HG02981 (cell line): ENCODE results near the gene NCK2.

Experiments
- ATAC-seq: cut with Tn5 transposase; IDR thresholded peaks from one replicate; pipeline ENCODE4 v1.9.1; 2021; ENCODE audit warnings: mild to moderate bottlenecking, moderate library complexity; ENCODE audit not compliant: unreplicated experiment

NCK2 gene

DNA sequence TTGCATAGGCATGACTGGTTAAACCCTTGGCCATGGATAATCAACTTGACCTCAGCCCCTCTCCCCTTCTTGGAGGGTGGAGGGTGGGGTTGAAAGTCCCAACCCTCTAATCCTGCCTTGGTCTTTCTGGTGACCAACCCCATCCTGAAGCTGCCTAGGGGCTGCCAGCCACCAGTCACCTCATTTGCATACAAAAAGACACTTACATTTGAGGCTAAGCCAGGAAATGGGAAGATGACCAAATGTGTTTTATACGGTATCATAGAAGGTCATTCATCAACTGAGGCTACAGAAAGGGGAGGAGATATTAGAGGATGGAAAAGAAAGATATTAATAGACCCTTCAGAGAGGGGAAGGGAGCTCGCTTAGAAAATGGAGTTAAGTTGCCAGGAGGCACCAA, 96.8 kb downstream of the NCK2 start:
- no peak for ATAC-seq

DNA sequence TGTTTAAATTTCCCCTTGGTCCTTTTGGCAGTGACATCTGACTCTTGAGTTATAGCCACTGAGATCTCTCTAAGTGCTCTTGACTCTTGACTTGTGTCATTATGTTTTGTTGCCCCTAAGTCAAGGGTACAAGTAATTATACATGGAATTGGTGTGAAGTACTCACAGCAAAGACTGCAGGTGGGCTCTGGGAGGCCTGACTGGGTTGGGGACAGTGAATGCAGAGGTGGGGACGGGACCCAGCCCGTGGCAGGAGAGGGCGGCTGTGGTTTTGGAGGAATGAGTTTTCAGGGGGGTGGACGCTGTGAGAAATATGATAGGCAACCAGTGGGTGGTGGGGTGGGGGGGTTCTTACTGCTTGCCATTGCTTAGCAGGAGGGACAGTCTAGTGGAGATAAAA, 97.8 kb downstream of the NCK2 start:
- no peak for ATAC-seq

DNA sequence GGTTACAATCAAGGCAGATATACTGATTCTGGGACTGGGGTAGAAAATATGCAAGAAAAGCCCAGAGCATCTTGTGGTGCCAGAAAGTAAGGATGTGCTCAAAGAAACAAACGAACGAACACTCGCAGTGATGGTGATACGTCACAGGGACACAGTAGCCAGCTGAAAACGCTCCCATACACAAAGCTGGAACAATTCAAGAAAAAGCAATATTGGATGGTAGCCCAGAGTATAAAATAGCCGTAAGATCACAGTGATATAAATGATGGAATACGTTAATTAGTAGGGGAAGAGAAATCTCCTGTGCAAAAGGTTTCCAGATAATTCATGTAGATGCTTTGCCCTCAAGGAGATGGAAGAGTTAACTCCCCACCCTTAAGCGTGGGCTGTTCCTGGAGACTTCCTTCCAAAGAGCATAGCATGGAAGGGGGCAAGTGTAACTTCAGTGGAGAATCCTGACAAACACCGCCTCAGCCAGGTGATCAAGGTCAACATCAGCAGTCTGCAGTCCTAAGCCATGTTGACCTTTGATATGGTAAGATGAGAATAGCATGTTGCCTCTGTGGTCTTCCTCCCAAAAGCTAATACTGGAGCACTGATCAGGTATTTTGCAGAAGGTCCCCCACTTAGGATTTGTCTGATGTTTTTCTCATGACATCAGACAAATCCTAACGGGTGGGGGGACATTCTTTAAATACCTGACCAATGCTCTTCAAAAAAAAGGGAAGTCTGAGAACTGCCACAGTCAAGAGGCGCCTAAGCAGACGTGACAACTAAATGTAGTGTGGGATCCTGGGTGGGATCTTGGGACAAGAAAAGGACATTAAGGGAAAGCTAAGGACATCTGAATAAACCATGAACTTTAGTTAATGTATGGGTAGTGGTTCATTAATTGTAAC, 99.0 kb downstream of the NCK2 start:
- ATAC-seq: no peak

DNA sequence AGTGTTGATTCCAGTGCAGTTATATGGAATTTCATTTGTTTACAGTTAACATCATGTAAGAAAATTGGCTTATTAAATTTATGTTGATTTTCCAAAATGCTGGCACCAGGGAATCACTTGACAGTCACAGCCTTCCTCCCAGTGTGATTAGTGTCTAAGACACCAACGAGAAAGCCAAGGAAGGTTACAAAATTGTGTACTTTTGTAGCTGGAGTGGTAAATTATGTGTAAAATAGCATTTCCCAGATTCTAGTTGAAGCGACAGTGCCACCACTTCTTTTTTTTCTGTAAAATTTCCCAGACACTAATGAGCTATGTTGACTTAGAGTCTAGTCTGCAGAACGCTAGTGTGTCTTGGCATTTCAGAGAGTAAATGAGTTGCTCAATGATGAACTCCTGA, 101.3 kb downstream of the NCK2 start:
- no peak for ATAC-seq

DNA sequence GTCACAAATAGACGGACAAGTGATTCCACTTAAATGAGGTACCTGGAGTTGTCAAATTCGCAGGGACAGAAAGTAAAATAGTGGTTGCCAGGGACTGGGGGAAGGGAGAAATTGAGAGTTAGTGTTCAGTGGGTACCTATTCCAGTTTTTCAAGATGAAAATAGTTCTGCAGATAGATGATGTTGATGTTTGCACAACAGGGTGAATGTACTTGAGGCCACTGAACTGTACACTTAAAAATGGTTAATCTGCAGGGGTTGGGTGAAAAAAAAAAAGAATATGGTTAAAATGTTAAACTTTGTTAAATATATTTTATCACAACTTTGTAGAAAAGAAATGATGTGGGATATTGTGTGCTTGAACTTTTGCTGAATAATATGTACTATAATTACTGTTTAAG, 102.3 kb downstream of the NCK2 start:
- no peak for ATAC-seq

DNA sequence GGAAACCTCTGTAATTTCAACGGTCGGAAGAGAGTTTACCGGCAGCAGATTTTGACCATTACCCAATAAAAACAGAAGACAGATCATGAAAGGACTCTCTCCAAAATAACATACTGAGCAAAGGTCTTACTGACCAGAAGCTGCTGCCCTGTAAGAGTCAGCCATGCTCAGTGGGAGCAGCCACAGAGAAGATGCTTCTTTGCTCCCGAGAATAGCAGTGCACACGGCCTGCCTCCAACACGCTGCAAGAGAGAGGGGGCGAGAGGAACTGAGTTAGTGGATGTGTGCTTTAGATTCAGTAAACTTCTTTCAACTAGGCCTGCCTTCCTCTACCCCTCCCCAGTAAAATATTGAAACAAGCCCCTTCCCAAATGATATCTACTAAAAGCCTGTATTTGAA, 103.7 kb downstream of the NCK2 start:
- ATAC-seq: no peak

DNA sequence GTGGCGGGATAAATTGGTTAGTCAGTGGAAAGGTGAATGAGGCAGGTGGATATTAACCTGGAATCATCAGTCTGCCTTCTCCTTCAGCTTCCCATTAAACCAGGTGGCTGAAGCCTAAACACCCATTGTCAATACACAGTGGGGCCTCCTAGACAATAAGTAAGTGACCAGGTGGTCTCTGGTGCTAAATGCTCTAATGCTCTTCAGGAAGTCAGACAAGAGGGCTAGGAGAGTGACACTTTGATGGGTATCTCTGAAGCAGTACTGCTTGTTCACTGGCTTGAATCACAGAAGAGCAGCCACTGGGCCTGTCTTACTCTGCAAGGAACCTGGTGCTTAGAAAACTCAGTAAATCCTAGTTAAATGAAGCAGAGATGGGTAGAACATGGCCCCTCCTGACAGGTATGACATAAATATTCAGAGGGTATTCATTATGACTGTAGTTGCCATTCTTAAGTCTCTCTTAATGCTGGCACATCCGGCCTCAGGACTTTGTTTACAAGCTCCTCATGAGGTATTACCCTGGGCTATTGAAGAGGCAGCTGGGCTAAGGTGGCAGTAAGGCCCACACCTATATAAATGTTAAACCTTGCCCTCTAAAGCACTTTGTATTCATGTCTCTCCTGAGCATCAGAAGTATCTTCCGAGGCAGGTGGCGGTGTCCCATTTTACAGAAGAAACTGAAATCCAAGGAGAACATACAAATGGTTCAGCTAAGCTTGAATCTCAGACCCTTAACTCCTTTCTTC, 104.9 kb downstream of the NCK2 start:
- no peak for ATAC-seq

DNA sequence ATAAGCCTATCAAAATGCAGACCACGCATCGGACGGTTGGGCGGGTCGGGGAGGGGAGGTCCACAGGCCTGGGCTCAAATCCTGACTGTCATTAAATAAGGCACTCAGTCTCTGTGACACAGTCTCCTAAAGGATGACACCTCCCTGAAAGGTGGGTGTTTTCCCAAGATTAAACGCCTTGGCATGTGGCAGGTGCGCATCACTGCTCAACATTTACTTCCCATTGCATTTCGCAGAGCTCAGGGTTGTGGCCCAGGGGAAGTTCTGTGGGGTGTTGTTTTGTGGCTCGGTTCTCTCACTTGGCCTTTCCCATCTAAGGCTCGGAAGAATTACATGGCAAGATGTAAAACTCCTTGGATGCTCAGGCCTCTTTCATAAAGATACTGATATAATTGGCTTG, 107.4 kb downstream of the NCK2 start:
- no peak for ATAC-seq

DNA sequence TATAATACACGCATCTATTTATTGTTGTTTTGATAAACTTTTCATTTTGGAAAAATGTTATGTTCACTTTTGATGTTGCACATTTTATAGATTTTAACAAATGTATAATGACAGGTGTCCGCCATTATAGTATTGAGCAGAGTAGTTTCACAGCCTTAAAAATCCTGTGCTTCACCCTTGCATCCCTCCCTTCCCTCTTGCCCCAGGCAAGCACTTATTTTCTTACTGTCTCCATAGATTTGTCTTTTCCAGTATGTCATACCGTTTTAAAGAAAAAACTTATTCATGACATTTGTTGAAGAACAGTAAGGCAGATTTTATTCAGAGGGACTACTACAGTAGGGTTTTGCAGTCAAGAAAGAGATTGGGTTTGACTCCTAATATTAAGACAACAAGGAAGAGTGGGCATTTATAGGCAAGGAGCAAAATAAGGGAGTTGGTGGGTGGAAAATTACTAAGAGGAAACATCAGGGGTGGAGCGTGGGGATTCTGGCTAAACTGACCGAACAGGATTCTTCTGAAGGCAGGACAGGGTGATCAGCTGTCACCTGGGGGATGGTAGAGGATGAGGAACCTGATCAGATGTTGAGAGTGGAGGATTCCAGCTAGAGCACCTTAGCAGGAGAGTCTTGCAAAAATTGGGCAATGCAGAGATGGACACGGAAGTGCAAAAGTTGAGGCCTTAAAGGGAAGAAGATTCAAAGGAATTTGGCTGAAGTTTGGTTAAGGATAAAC, 108.8 kb downstream of the NCK2 start:
- no peak for ATAC-seq

DNA sequence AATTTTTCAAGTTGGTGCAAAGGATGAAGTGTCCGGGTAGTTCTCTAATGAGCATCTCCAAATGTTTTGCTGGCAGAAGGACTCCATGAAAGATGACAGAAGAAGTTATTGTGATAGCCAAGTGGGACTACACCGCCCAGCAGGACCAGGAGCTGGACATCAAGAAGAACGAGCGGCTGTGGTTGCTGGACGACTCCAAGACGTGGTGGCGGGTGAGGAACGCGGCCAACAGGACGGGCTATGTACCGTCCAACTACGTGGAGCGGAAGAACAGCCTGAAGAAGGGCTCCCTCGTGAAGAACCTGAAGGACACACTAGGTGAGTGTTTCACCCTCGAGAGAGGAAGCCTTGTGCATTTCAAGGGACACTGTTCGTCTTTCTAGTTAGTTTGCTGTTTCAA, 110.3 kb downstream of the NCK2 start:
- no peak for ATAC-seq

DNA sequence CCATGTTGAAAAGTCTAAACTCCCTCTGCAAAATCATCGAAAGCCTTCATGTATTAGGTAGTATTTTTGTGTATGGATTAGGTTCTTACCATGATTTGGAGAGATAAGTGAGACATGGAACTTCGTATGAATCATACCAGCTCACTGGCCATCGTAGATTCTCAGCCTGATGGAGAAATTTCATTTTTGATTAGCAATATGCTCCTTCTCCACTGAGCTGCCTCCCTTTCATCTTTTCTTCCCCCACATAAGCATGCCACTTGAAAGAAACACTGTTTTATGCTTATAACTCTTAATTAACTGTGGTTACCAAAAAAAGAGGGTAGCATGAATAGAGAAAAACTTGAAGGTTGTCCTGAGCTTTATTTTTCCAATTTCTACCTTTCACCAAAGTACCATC, 111.9 kb downstream of the NCK2 start:
- no peak for ATAC-seq

DNA sequence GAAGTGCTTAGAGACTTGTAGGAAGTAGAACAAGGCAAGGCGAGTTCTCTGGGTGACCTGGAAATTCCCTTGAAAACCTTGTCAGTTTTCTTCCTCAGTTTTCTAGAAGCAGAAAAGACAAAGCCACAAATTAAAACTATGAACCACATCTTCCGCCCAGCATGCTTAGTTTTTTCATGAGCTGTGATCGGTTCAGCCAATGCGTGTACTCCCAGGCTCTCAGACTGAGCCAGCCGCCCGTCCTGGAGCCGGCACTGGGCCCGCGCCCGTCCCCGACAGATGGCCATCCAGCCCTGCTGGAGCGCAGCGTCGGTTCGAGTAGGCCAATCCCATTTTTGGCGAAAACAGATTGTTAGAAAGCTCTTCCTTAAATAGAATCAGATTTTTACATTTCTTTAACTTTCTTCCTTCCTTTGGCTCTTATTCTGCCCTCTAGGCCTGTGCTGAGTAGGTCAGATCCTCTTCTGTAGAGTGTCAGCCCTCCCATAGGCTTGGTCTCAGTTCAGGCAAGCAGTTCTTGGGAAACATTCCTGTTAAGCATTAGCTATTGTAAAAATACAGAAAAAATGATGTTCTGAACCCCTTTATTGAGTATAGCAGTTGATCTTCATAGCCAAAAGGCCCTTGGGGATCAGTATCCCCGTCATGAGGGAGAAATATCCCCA, 112.5 kb downstream of the NCK2 start:
- ATAC-seq: no peak

DNA sequence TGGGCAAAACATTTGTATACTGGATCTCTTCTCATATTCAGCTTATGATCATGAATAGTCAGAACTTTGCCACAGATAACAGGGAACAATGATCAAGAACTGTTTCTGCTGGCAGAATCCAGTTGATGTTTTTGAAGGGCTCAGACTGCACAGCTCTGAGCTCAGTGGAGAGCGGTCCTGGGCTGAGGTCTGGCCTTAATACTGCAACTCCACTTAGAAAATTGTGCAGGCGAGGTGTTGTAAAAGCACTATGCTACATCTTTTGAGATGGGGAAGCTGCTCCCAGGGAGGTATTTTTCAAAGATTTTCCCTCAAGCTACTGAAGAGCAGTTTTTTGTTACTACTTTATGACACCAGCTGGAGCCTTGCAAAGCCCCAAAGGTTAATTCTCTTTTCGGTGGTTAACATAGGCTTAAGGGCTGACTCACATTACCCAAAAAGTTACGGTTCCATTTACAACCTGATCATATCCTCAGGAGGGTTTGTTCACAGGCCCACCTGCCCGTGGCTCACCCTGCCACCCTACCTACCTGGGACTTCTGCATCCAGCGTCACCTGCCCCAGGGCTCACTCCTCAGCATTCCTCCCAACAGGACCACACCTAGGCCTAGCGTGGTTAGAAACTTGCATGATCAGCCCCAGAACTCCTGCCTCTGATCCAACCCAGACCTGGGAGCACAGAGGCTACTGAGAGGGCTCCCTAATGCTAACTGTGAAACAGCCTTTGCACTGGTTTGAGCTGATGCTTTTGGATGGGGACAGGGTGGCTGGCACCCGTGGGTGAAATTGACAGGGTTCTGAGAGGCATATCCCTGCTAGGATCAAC, 114.4 kb downstream of the NCK2 start:
- no peak for ATAC-seq

DNA sequence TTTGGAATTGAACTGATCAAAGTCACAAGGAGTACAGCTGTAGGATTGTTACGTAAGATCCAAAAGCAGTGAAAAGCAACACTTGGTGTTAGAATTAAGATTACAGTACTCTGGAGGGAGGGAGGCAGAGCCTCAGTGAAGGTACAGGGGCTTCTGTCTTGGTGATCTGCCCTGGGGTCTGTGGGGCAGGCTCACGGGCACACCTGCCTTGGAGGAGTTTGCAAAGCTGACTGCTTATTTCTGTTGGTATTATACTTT, 114.9 kb downstream of the NCK2 start:
- ATAC-seq: no peak

DNA sequence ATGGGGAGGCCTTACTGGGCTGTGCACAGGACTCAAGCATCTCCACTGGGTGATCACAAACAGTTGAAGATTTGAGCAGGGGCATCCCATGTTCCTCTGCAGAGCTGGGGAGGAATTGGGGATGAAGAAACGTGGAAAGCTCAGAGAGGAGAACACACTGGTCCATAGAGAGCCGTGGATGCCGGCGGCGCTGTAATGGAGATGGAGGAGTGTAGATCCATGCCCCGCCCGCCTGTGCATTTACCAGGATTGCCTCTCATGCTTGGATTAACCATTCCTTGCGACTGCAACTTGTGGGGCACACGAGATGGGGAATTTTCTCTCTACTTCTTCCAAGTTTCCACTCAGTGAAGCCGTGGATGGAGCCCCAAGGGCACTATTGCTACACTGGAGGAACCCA, 115.9 kb downstream of the NCK2 start:
- ATAC-seq: no peak

DNA sequence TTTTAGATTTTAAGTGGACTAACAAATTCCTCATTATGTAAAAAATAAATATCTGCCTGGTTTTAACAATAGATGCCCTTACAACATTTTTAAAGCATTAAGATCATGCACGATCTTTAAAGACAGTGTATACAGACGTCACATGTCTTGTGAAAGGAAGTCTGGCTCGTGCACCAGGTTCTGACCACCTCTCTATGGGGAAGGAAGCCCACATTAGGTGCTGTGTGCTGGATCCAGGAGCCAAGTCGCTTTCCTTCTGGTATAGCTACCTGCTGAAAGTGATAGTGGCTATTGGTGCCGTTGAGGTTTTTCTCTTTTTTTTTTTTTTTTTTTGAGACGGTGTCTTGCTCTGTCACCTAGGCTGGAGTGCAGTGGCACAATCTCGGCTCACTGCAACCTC, 116.5 kb downstream of the NCK2 start:
- ATAC-seq: no peak

DNA sequence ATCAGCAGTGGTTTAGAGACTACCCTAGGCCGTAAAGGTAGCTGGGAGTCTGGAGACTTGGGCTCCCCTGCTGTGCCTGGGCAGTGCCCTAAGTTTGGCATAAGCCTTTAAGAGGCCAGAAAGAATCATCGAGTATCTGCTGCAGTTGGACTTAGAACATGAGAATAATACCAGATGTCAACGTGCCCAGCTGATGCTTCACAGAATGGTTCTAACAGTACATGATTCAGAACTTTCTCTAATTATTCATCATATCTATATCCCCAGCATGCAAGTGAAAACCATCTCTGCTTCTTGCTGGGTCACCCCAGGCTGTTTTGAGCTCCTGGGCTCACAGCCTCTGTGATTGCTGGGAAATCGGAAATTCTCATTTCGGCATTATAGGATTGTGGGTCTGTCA, 118.1 kb downstream of the NCK2 start:
- ATAC-seq: no peak

DNA sequence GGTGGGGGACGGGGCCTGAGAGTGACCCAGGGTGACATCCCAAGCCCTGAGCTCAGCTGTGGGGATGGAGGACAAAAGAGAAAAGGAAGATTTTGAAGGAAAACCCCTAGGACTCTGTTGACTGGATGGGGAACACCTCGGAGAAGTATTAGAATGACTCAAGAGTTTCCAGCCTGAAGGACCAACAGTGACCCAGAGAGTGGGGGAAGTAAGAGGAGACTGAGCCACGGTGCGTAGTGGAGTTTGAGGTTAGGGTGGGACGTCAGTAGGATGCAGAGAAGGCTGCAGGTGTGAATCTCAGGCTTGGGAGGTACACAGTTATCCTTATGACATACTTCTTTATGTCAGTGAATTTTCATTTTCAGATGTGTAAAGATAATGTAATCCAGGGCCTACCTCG, 119.5 kb downstream of the NCK2 start:
- ATAC-seq: no peak

DNA sequence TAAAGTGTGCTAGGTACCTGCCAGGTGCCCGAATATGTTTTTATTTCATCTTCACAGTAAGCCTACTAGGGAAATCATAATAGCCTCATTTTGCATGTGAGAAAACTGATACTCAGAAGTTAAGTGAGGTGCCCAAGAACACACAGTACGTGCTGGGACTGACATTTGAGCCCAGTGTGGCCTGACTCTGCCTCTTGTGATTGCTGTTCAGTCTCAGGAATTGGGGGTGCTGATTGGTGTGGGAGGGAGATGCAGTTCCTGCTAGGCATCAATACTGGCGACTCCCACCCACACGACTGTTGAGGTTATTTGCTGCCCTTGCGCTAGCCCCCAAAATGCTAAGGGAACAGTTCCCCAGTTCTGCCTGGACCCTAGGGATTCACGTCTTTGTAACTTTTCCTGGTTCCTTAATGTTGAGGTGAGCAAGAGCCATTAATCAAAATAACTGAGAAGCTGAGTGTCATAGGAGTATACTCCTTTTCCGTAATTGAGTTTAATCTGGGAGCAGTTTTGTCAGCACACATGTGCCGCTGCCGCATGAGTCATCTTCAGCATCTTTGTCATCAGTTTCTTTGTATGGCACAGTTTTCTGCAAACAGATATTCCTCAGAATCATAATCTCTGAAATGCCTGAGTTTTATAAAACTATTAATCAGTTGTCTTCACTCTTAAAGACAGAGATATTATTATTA, 120.7 kb downstream of the NCK2 start:
- ATAC-seq: no peak
